Measurements from ENCODE around the gene THBS4.

Gene THBS4

DNA sequence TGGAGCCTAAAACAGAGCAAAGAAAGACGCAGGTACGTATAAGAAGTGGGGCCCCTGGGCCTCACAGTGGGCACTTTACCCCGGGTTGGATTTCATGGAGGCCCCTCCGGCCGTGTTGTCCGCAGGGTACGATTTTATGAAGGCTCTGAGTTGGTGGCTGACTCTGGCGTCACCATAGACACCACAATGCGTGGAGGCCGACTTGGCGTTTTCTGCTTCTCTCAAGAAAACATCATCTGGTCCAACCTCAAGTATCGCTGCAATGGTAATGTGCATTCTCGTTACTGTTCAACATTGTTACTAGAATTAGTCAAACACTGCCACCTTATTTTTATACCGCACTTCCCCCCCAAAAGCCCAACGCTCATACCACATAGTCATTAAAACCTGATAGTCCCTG is 47.1 kb downstream of the THBS4 start:
- TF ChIP-seq EZH2 (optimal IDR thresholded peaks at IDR 0.05; ENCODE audit: low read depth, low read length) = no peak
- TF ChIP-seq, protein P1, sequence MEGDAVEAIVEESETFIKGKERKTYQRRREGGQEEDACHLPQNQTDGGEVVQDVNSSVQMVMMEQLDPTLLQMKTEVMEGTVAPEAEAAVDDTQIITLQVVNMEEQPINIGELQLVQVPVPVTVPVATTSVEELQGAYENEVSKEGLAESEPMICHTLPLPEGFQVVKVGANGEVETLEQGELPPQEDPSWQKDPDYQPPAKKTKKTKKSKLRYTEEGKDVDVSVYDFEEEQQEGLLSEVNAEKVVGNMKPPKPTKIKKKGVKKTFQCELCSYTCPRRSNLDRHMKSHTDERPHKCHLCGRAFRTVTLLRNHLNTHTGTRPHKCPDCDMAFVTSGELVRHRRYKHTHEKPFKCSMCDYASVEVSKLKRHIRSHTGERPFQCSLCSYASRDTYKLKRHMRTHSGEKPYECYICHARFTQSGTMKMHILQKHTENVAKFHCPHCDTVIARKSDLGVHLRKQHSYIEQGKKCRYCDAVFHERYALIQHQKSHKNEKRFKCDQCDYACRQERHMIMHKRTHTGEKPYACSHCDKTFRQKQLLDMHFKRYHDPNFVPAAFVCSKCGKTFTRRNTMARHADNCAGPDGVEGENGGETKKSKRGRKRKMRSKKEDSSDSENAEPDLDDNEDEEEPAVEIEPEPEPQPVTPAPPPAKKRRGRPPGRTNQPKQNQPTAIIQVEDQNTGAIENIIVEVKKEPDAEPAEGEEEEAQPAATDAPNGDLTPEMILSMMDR (IDR thresholded peaks at IDR 0.05; ENCODE audit: low read length) = no peak
- no peak for TF ChIP-seq EZH2phosphoT487 (IDR thresholded peaks at IDR 0.05; ENCODE audit: low read length)
- no peak overlapping the region for H3K4me3 ChIP-seq (ENCODE audit: low read length)
- no peaks in the 10 kb centered on the region for H3K9me3 ChIP-seq (replicated peaks; ENCODE audit: insufficient read depth, low read length)
- H3K9ac ChIP-seq (ENCODE audit: low read length) = no peak overlapping the region
- H3K79me2 ChIP-seq (ENCODE audit: low read length) = no peaks in the 10 kb centered on the region
- no peak for DNase-seq
- H2AFZ ChIP-seq (ENCODE audit: low read length) = no peak overlapping the region
- H4K20me1 ChIP-seq (ENCODE audit: insufficient read depth, low read length) = no peaks in the 10 kb centered on the region
- no peaks in the 10 kb centered on the region for H3F3A ChIP-seq (ENCODE audit: insufficient read depth, low read length)
- no peaks in the 10 kb centered on the region for H3K9me2 ChIP-seq (replicated peaks; ENCODE audit: insufficient read depth, low read length)
- H3K4me1 ChIP-seq (ENCODE audit: low read length) = no peaks in the 10 kb centered on the region
- no peak overlapping the region for H3K27ac ChIP-seq (ENCODE audit: low read length)
- H3K36me3 ChIP-seq (replicated peaks; ENCODE audit: insufficient read depth, low read length) = no peaks in the 10 kb centered on the region
- no peak overlapping the region for H3K4me2 ChIP-seq (ENCODE audit: low read depth, low read length)
- no peaks in the 10 kb centered on the region for H3K27me3 ChIP-seq (replicated peaks; ENCODE audit: insufficient read depth, low read length)

DNA sequence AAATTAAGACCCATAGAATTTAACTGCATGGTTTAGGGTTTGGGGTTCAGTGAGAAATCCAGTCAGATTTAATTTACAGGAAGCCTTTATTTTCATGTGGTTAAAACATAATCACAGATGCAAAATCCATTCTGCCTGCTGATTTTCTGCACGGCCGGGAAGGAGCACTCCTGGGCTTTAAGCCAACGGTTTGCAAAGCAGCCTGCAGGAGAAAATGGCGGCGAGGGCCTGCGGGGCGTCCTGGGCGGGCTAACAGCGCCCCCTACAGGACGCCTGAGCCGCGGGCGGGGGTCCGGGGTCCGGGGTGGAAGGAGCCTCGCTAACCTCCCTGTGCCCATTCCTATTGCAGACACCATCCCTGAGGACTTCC is 47.6 kb downstream of the THBS4 start:
- no peaks in the 10 kb centered on the region for H4K20me1 ChIP-seq (ENCODE audit: insufficient read depth, low read length)
- H3K27ac ChIP-seq (ENCODE audit: low read length) = no peak overlapping the region
- H3K27me3 ChIP-seq (replicated peaks; ENCODE audit: insufficient read depth, low read length) = no peaks in the 10 kb centered on the region
- no peaks in the 10 kb centered on the region for H3K9me2 ChIP-seq (replicated peaks; ENCODE audit: insufficient read depth, low read length)
- no peak for TF ChIP-seq EZH2phosphoT487 (IDR thresholded peaks at IDR 0.05; ENCODE audit: low read length)
- TF ChIP-seq, protein P1 (IDR thresholded peaks at IDR 0.05; ENCODE audit: low read length) = peak; percentile 69
- H2AFZ ChIP-seq (ENCODE audit: low read length) = no peak overlapping the region
- H3K9me3 ChIP-seq (replicated peaks; ENCODE audit: insufficient read depth, low read length) = no peaks in the 10 kb centered on the region
- no peaks in the 10 kb centered on the region for H3F3A ChIP-seq (ENCODE audit: insufficient read depth, low read length)
- no peak overlapping the region for H3K4me2 ChIP-seq (ENCODE audit: low read depth, low read length)
- no peak overlapping the region for H3K4me3 ChIP-seq (ENCODE audit: low read length)
- H3K9ac ChIP-seq (ENCODE audit: low read length) = no peak overlapping the region
- DNase-seq = no peak
- H3K79me2 ChIP-seq (ENCODE audit: low read length) = no peaks in the 10 kb centered on the region
- no peaks in the 10 kb centered on the region for H3K4me1 ChIP-seq (ENCODE audit: low read length)
- H3K36me3 ChIP-seq (replicated peaks; ENCODE audit: insufficient read depth, low read length) = no peaks in the 10 kb centered on the region

DNA sequence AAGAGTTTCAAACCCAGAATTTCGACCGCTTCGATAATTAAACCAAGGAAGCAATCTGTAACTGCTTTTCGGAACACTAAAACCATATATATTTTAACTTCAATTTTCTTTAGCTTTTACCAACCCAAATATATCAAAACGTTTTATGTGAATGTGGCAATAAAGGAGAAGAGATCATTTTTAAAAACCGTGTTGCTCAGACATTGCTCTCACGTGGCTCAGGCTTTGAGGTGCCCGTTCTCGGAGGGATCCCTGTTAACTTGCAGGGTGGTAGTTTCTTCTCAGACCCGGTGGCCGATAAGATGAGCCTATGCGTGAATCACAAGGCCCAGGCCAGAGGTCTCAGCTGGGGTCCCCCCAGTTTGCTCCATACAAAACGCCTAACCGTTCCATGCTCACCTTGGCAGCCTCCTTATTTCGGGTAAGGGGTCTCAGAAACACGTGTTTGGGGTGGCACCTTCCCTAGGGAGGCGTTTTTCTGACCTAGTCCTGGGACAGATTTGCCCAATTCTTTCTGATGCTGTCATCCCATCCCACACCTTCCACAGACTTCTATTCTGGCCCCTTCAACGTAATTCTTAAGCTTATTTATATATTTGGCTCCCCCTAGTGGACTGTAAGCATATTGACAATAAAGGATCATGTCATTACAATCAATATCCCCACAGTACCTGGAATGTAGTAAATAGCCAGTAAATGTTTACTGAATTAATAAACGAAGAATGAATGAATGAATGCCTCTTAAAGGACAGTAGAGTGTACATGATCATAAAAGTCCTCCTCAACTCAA is 48.1 kb downstream of the THBS4 start:
- Histone ChIP-seq H3K27ac (ENCODE audit: low read length) (no peak overlapping the region), H2AFZ (ENCODE audit: low read length) (no peak overlapping the region), H3K4me2 (ENCODE audit: low read depth, low read length) (no peak overlapping the region), H3K4me1 (ENCODE audit: low read length) (no peaks in the 10 kb centered on the region), H3K9ac (ENCODE audit: low read length) (no peak overlapping the region), H4K20me1 (ENCODE audit: insufficient read depth, low read length) (no peaks in the 10 kb centered on the region), H3K36me3 (replicated peaks; ENCODE audit: insufficient read depth, low read length) (no peaks in the 10 kb centered on the region), H3K4me3 (ENCODE audit: low read length) (no peak overlapping the region), H3K79me2 (ENCODE audit: low read length) (no peaks in the 10 kb centered on the region), H3K9me2 (replicated peaks; ENCODE audit: insufficient read depth, low read length) (no peaks in the 10 kb centered on the region), H3K27me3 (replicated peaks; ENCODE audit: insufficient read depth, low read length) (no peaks in the 10 kb centered on the region), H3F3A (ENCODE audit: insufficient read depth, low read length) (no peaks in the 10 kb centered on the region), H3K9me3 (replicated peaks; ENCODE audit: insufficient read depth, low read length) (no peaks in the 10 kb centered on the region)
- DNase-seq = peak; percentile 66
- TF ChIP-seq, protein P1 (IDR thresholded peaks at IDR 0.05; ENCODE audit: low read length) = peak; percentile 79
- TF ChIP-seq EZH2 (optimal IDR thresholded peaks at IDR 0.05; ENCODE audit: low read depth, low read length) = no peak
